Medulla oblongata (tissue), 1 donor: ENCODE data around the gene RAC2.
"Not testable (repeated sequence)": the region's sequence is repeated elsewhere in the genome, so short reads cannot be mapped to it uniquely, and the experiment has no call there.

Source experiments
- DNase-seq: peaks from one replicate; pipeline ENCODE4 v3.0.0-alpha.2; 2015; ENCODE audit errors: extremely low spot score

Gene RAC2

GRCh38 chr22:37206118-37206840 is 37.8 kb downstream of the RAC2 start:
- DNase-seq: no peak

DNA sequence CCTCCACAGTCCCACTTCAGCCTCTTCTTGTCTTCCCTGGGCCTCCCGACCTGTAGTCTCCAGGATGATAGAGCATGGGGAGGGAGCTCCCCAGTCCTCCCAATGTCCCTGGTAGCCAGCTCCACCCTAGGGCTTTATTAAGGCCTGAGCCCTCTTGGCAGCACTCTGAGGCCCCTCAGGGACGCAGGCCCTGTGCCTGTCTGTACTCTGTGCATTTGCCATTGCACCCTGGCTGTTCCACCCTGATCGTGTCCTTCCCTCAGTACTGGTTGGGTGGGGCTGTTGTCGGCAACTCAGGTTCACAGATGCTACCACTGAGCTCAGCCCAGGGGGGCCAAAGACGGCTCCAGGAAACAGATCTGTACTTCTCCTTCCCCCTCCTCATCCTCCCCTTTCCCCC is 39.0 kb downstream of the RAC2 start:
- no peak for DNase-seq

DNA sequence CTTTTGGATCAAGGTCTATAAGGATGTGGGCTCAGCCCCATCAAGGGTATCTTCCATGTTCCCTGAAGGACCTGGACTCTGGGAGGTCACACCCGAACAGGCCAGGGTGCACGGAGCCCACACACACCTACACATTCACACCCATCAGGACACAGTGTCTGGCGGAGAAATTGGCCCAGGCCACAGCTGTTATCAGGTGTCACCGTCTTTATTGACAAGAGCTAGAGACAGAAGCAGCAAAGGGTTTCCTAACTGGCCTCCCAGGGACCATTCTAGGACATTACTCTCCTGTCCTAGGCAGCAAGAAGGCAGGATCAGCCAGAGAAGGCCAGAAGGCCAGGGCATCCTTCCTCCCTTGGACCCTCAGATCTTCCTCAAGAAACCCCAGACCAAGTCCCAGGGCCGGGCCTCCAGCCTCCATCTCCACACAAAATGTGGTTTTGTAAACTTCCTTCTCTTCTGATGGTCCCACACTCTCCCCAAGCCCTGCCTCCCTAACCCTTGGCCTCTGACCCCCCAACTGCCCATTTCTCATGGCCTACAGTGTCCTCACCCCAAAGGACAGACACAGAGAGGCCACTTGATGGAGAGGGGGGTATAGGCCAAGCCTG is 39.9 kb downstream of the RAC2 start:
- no peak for DNase-seq

GRCh38 chr22:37203354-37204044 is 40.6 kb downstream of the RAC2 start:
- no peak for DNase-seq

DNA sequence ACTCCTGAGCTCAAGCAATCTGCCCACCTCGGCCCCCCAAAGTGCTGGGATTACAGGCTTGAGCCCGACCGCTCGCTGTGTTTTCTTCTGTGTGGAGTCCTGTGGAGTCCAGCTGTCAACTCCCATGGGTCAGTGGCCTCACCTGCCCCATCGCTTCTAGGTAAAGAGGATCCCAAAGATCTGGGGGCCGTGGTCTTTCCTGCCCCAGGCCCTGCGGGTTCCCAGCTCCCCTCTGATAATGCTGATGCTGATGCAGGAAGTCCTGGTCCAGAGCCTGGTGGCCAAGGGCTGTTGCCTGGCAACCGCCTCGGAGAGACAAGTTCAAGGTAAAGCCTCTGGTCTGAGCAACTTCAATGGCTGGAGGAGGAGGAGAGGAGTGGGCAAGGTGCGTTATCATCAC is 41.4 kb downstream of the RAC2 start:
- DNase-seq: no peak

DNA sequence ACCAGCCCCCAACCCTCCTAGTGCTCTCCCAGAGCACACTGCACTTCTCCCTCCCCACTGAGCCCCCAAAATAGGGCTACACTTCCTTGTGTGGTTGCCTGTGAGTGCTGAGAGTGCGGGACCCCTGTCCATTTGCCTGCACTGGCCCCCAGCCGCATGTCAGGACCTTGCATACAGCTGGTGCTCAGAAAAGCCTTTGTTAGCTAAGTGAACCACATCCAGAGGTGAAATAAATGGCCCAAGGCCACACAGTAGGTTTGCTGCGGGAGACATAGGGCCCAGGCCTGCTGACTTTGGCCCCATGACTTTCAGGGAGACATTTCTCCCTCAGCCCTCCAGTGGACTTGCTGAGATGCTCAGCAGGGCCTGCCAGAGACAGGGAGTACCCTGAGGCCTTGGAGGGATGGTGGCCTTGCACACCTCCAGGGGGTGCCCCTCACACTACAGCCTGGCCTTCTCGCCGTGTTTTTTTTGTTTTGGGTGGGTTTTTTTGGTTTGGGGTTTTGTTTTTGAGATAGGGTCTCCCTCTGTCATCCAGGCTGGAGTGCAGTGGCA is 42.0 kb downstream of the RAC2 start:
- DNase-seq: no peak

- DNase-seq: not testable (repeated sequence)
Measured at GRCh38 chr22:37201443-37201820, 42.6 kb downstream of the RAC2 start.

- no peak for DNase-seq
Measured at GRCh38 chr22:37199760-37200108, 44.3 kb downstream of the RAC2 start.

DNA sequence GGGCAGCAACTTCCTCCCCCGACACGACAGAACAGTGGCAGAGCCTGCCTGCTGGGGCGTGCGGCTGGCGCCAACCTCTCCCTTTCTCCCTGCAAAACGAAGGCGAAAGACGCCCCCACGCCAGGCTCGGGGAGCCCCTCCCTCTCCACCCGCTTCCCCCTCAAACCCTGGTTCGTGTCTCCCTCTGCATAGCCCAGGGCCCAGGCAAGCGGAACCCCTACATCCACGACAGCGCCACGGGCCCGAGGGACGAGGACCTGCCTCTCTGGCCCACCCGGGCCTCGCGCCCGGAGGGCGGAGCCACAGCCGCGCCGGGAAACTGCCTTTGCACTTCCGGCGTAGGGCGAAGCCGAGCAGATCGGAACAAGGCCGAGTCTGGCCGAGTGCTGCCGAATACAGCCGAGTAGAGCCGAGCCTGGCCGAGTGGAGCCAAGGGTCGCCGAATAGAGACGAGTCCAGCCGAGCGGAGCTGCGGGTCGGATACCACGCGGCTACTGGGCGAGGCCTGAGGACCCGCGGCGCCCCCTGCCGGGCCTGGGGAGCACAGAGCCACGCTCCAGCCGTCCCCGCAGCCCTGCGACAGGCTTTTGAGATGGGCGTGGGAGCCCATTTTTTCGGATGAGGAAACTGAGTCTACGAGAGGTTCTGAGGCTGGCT is 44.8 kb downstream of the RAC2 start:
- peak; percentile 98 for DNase-seq

DNA sequence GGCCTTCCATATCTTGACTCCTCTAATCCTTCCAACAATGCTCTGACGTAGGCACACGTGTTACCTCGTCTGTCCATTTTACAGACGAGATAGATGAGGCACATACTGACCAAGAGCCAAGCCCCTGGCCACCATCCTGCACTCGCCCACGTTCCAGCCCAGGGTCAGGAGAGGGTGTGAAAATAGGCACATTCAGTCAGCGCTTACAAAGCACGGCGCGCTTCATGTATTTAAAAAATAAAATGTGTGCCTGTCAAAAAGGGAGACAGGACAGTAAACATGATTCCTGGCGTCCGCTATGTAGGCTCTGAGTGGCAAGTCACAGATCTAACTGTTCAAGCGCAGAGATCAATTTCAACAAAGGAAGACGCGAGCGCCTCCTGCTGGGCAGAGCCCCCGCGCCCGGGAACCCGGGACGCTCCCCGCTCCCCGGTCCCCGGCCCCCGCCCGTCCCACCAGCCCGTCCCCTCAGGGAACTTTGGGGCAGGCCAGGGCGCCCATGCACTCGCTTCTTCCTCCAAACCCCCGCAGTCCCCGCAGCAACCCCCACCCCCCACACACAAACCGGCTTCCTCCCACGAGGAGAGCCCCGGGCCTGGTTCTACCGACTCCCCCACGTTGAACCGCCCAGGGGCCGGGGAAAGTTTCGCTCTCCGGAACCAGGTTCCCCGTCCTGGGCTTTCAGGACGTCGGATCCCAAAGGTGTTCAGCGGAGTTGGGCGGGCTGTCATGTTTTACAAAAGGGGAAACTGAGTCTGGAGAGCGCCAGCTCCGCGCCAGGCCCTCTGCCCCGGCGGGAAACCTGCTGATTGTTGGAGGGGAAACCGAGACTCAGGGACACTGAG is 45.6 kb downstream of the RAC2 start:
- peak; percentile 84 for DNase-seq

GRCh38 chr22:37197451-37198257 is 46.4 kb downstream of the RAC2 start:
- DNase-seq: no peak

- DNase-seq: peak; percentile 63
Measured at GRCh38 chr22:37196539-37197450, 47.3 kb downstream of the RAC2 start.

GRCh38 chr22:37195921-37196320 is 48.1 kb downstream of the RAC2 start:
- no peak for DNase-seq

DNA sequence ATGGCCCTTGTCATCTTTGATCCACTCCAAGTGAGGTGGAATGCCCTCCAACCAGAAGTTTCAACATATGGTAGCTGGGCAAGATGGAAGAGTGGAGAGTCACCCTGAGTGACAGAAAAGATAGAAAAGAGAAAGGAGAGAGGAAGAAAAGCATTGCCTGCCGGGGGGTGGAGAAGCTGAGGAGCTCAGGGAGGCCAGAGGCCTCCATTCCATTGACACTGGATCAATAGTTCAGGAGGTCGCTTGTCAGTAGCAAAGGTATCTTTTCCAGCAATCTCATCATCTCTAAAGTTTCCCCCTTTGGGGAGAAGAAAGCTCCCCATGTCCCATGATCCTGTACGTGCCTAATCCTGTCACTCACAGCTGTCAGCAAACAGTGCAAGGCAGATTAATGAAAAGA is 49.3 kb downstream of the RAC2 start:
- DNase-seq: no peak

DNA sequence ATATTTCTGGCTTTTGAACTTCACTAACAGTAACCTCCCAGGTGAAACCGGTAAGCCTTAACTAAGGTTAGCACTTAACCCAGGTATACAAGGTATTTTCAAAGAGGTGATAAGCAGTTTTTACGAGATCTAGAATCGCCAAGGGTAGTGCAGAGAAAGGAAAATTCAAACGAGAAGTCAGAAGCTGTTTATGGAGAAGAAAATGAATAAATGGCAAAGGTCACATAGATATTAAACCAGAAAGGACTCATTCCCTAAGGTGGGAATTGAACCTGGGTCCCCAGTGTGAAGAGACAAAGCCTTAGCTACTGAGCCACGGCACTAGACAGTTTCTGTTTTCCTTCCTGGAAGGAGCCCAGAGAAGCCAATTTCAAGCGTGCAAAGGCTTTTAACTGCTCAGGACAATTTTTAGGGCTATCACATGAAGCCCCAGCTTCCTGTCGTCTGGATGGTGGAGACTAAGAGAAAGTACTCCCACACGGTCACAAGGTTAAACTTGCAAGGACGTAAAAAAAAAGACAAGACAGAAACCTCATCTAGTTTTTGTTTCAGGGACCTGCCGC is 50.4 kb downstream of the RAC2 start:
- peak; percentile 80 for DNase-seq

DNA sequence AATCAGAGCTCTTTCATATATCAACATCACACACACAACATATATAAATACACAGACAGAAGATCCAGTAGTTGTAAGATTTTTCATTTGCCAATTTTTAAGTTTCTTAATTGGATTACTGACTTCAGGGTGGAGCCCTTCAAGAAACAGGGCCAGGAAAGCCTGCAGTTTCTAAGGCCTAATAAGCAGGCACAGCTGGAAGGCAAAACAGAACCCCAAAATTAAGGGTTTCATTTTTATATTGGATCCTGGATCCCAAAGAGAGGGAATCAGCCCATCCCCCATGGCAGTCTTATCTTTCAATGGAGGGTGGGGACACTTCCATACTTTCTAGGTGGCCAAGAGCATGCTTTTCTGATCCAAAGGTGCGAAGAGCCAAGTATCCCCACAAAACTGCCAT is 51.3 kb downstream of the RAC2 start:
- DNase-seq: no peak

DNA sequence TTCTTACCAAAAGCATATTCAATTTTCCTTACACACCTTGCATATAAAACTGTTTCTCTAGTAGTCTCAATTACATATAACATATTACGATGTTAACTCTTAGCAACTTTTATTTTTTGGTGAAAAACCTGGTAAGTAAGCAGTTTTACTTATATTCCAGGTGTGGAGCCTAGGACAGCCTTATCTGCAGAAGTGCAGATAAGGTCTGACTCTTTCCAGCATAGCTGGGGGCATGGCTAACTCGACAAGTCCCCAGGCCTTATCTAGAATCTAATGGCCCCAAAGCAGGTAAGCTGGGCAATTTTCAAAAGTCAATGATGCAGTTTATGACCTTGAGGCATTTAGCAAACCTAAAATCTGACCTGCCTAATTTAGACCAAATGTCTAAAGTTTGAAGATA is 51.9 kb downstream of the RAC2 start:
- DNase-seq: no peak

DNA sequence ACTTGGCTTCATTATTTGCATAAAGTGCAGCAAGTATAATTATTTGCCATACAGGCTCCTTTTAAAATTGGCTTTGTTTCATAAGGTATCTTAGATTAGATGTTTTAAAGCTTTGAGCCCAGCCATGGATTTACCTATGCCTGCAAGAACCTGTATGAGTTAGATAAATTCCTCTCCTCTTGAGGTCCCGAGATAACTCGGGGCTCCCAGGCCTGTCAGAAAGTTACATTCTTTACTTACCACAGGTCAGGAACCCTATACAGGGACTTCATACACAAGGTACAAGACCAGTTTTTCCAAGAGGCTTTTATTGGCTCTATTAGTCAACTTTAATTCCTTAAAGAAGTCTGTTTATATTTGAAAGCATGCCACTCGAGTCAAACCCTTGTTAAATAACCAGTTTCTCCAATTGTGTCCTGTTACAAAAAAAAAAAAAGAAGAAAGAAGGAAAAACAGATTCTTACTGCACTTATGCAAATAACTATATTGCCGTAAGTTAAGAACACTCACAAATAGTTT is 53.7 kb downstream of the RAC2 start:
- no peak for DNase-seq

DNA sequence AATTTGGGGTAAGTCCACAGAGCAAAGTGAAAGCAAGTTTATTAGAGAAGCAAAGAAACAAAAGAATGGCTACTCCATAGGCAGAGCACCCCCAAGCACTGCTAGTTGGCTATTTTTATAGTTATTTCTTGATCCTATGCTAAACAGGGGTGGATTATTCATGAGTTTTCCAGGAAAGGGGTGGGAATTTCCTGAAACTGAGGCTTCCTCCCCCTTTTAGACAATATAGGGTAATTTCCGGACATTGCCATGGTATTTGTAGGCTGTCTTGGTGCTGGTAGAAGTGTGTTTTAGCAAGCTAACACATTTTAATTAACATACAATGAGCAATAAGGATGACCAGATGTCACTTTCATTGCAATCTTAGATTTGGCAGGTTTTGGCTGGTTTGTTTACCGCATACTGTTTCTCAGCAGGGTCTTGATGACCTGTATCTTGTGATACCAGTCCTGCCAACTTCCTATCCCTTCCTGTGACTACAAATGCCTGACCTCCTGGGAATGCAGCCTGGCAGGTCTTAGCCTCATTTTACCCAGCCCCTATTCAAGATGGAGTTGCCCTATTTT is 55.1 kb downstream of the RAC2 start:
- DNase-seq: no peak
